Measurements from ENCODE around the gene EDC3. TPM values are rescaled to one million over a fixed set of nuclear protein-coding genes. Genes with fewer than 3 reads are reported as not detected.

The EDC3 gene
- total RNA-seq, 1 experiment from 2014 or later: 62.0 TPM

DNA sequence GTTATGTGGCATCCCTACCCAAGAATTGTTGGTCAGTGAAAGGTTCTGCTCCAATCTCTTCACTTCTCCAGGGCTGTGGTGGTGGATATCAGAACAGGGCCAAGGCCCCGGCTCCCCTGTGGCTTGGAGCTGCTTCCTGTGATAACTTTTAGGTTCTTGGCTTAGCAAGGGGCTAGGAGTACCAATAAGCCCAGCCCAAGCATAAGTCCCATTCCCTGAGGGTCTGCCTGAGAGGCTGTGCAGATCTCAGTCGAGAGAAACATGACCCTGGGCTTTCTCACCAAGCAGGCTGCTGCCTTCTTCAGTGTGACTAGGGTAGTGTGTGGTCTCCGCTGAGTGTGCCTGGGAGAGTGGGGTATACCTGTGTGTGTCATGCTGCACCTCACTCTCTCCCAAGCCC lies 73.1 kb downstream of the EDC3 start:
- CTCF ChIA-PET: interaction anchor here (0.5 kb wide), 1 partner anchor 287 kb away, joined by 3 read pairs; no protein-coding TSS in a partner anchor
- TF ChIP-seq, protein P1, sequence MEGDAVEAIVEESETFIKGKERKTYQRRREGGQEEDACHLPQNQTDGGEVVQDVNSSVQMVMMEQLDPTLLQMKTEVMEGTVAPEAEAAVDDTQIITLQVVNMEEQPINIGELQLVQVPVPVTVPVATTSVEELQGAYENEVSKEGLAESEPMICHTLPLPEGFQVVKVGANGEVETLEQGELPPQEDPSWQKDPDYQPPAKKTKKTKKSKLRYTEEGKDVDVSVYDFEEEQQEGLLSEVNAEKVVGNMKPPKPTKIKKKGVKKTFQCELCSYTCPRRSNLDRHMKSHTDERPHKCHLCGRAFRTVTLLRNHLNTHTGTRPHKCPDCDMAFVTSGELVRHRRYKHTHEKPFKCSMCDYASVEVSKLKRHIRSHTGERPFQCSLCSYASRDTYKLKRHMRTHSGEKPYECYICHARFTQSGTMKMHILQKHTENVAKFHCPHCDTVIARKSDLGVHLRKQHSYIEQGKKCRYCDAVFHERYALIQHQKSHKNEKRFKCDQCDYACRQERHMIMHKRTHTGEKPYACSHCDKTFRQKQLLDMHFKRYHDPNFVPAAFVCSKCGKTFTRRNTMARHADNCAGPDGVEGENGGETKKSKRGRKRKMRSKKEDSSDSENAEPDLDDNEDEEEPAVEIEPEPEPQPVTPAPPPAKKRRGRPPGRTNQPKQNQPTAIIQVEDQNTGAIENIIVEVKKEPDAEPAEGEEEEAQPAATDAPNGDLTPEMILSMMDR (IDR thresholded peaks at IDR 0.05; ENCODE audit: insufficient read depth in 1 of 2, low read depth in 1 of 2, low read length in 1 of 2, severe bottlenecking in 1 of 2, unreplicated experiment in 1 of 2): no peak
- Histone ChIP-seq H3K9me3 (no peaks in the 10 kb centered on the region), H3K27me3 (replicated peaks; ENCODE audit: control insufficient read depth, insufficient read depth, low read length) (no peaks in the 10 kb centered on the region), H3K4me1 (no peaks in the 10 kb centered on the region), H3K4me3 (ENCODE audit: low read depth, low read length) (no peak overlapping the region), H3K36me3 (ENCODE audit: control insufficient read depth, insufficient read depth, low read length) (peaks cover 8% of the 10 kb centered on the region)
- H3K4me1 Mint-ChIP-seq (ENCODE audit: low read depth, unreplicated experiment): no peaks in the 10 kb centered on the region
- no peak overlapping the region for H3K27ac Mint-ChIP-seq (ENCODE audit: unreplicated experiment)
- H3K36me3 Mint-ChIP-seq (ENCODE audit: insufficient read depth, unreplicated experiment): peaks cover 88% of the 10 kb centered on the region
- BruUV-seq (replicated peaks): no TSS peak
- H3K4me3 Mint-ChIP-seq (ENCODE audit: unreplicated experiment): no peak overlapping the region
- POLR2A ChIA-PET: no interaction called here
- H3K9me3 Mint-ChIP-seq (ENCODE audit: unreplicated experiment): no peaks in the 10 kb centered on the region
- H3K27me3 Mint-ChIP-seq (ENCODE audit: insufficient read depth, unreplicated experiment): no peaks in the 10 kb centered on the region
- DNase-seq: no peak
- intact Hi-C loops (cut with micrococcal nuclease; ENCODE audit: unreplicated experiment): no loop called here

DNA sequence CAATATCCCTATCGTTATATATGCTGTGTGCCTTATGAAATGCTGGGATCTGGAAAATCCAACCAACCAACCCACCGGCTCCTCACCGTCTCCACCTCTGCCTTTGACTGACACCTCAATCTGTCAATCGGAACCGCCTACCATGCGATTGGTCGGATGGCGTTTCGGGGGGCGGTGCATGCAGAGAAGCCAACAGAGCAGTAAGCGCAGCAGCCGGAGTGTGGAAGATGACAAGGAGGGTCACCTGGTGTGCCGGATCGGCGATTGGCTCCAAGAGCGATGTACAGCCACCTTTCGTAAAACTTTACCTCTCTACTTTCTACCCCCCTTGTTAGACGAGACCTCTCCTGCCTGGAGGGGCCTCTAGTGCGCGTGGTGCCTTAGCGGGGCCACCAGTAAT lies 73.9 kb downstream of the EDC3 start:
- H3K36me3 ChIP-seq (ENCODE audit: control insufficient read depth, insufficient read depth, low read length): peaks cover 4% of the 10 kb centered on the region
- no TSS peak for BruUV-seq (replicated peaks)
- no peaks in the 10 kb centered on the region for H3K27me3 ChIP-seq (replicated peaks; ENCODE audit: control insufficient read depth, insufficient read depth, low read length)
- H3K4me3 ChIP-seq (ENCODE audit: low read depth, low read length): no peak overlapping the region
- peak in 1 of 2 experiments; percentile 46 for DNase-seq
- TF ChIP-seq, protein P1 (IDR thresholded peaks at IDR 0.05; ENCODE audit: insufficient read depth in 1 of 2, low read depth in 1 of 2, low read length in 1 of 2, severe bottlenecking in 1 of 2, unreplicated experiment in 1 of 2): no peak
- H3K9me3 Mint-ChIP-seq (ENCODE audit: unreplicated experiment): no peaks in the 10 kb centered on the region
- no peaks in the 10 kb centered on the region for H3K4me1 Mint-ChIP-seq (ENCODE audit: low read depth, unreplicated experiment)
- CTCF ChIA-PET: no interaction called here
- intact Hi-C loops (cut with micrococcal nuclease; ENCODE audit: unreplicated experiment): no loop called here
- H3K27ac Mint-ChIP-seq (ENCODE audit: unreplicated experiment): no peak overlapping the region
- no peak overlapping the region for H3K4me3 Mint-ChIP-seq (ENCODE audit: unreplicated experiment)
- POLR2A ChIA-PET: no interaction called here
- no peaks in the 10 kb centered on the region for H3K27me3 Mint-ChIP-seq (ENCODE audit: insufficient read depth, unreplicated experiment)
- no peaks in the 10 kb centered on the region for H3K9me3 ChIP-seq
- H3K36me3 Mint-ChIP-seq (ENCODE audit: insufficient read depth, unreplicated experiment): peaks cover 80% of the 10 kb centered on the region
- H3K4me1 ChIP-seq: peaks cover 4% of the 10 kb centered on the region; the same call in 1 of the 2 replicates

DNA sequence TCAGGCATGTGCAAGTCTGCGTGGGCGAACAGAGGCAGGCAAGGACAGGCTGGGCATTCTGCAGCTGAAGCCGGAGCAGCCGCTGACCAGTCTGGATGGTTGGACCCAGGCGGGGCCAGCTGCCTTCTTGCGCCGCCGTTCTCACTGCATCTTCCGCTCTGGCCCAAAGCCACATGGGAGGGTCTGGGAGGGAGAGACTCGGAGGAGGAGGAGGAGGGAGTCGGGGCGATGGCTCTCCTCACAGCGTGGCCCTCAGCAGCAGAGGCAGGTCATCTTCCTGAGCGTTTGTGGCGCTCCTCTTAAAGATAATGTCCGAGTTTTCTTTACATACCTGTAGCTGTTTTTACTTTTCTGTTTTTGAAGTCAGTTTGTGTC lies 74.3 kb downstream of the EDC3 start:
- ChIA-PET CTCF (interaction anchor here (0.6 to 0.7 kb wide), 3 partner anchors 10 to 147 kb away, joined by 3 to 5 read pairs (median 4); partner anchors contain the start of gene CYP1A1), POLR2A (no interaction called here)
- H3K9me3 Mint-ChIP-seq (ENCODE audit: unreplicated experiment): no peaks in the 10 kb centered on the region
- TF ChIP-seq, protein P1 (IDR thresholded peaks at IDR 0.05; ENCODE audit: insufficient read depth in 1 of 2, low read depth in 1 of 2, low read length in 1 of 2, severe bottlenecking in 1 of 2, unreplicated experiment in 1 of 2): no peak
- no peak overlapping the region for H3K27ac Mint-ChIP-seq (ENCODE audit: unreplicated experiment)
- H3K27me3 Mint-ChIP-seq (ENCODE audit: insufficient read depth, unreplicated experiment): no peaks in the 10 kb centered on the region
- Histone ChIP-seq H3K4me3 (ENCODE audit: low read depth, low read length) (no peak overlapping the region), H3K27me3 (replicated peaks; ENCODE audit: control insufficient read depth, insufficient read depth, low read length) (no peaks in the 10 kb centered on the region), H3K4me1 (peaks cover 8% of the 10 kb centered on the region; the same call in 1 of the 2 replicates), H3K9me3 (no peaks in the 10 kb centered on the region), H3K36me3 (ENCODE audit: control insufficient read depth, insufficient read depth, low read length) (peaks cover 3% of the 10 kb centered on the region)
- H3K4me3 Mint-ChIP-seq (ENCODE audit: unreplicated experiment): no peak overlapping the region
- intact Hi-C loops (cut with micrococcal nuclease; ENCODE audit: unreplicated experiment): no loop called here
- BruUV-seq (replicated peaks): no TSS peak
- no peaks in the 10 kb centered on the region for H3K4me1 Mint-ChIP-seq (ENCODE audit: low read depth, unreplicated experiment)
- H3K36me3 Mint-ChIP-seq (ENCODE audit: insufficient read depth, unreplicated experiment): peaks cover 78% of the 10 kb centered on the region
- DNase-seq: no peak

Measured in Caco-2 (cell line).